Sigmoid colon (tissue), 3 donors: Measurements from ENCODE around the gene NTMT2.

Experiments used
- POLR2A ChIP-seq, 2 donors: fragments of 450-650 bp; IDR thresholded peaks; one replicate each; pipeline ENCODE4 v1.6.1; 2016; ENCODE audit warnings: antibody characterized with exemption in 2 of 2, mild to moderate bottlenecking in 2 of 2, moderate library complexity in 2 of 2
- TF ChIP-seq, protein P1 (sequence below), 4 experiments: fragments of 450-650 bp in 3 of 4; fragments of 200-600 bp in 1 of 4; IDR thresholded peaks; one replicate each; pipeline ENCODE4 v1.5.1; 2016 to 2019; ENCODE audit warnings: antibody characterized with exemption in 4 of 4, mild to moderate bottlenecking in 3 of 4, moderate library complexity in 2 of 4

GRCh38 chr1:170175041-170175440 lies 29.3 kb downstream of the NTMT2 start:
- TF ChIP-seq POLR2A (IDR thresholded peaks at IDR 0.05) = no peak
- TF ChIP-seq, protein P1, sequence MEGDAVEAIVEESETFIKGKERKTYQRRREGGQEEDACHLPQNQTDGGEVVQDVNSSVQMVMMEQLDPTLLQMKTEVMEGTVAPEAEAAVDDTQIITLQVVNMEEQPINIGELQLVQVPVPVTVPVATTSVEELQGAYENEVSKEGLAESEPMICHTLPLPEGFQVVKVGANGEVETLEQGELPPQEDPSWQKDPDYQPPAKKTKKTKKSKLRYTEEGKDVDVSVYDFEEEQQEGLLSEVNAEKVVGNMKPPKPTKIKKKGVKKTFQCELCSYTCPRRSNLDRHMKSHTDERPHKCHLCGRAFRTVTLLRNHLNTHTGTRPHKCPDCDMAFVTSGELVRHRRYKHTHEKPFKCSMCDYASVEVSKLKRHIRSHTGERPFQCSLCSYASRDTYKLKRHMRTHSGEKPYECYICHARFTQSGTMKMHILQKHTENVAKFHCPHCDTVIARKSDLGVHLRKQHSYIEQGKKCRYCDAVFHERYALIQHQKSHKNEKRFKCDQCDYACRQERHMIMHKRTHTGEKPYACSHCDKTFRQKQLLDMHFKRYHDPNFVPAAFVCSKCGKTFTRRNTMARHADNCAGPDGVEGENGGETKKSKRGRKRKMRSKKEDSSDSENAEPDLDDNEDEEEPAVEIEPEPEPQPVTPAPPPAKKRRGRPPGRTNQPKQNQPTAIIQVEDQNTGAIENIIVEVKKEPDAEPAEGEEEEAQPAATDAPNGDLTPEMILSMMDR (IDR thresholded peaks at IDR 0.05) = no peak
